Liver (tissue), 9 donors: ENCODE results near the gene SLC16A11. TPM values are rescaled to one million over a fixed set of nuclear protein-coding genes. Genes with fewer than 3 reads are reported as not detected.
A peak's percentile ranks its signal among the peaks of the same experiment; 100 is the strongest.
"Not testable (repeated sequence)": the region's sequence is repeated elsewhere in the genome, so short reads cannot be mapped to it uniquely, and the experiment has no call there.

Experiments used
- DNase-seq: peaks from one replicate; pipeline ENCODE4 v3.0.0-alpha.2; 2017; ENCODE audit warnings: low spot score
- H3K27ac ChIP-seq, 2 donors: one replicate each; pipeline ENCODE4 v1.7.0; 2013; ENCODE audit warnings: inconsistent platforms in 2 of 2, low read length in 2 of 2, control low read depth in 1 of 2, low read depth in 1 of 2, mild to moderate bottlenecking in 1 of 2
- H3K27me3 ChIP-seq, 4 donors: one replicate each; pipeline versions ENCODE4 v1.6.1 to v1.7.0; 2013; ENCODE audit warnings: low read length in 3 of 4, inconsistent platforms in 1 of 4, mild to moderate bottlenecking in 1 of 4, moderate library complexity in 1 of 4; ENCODE audit not compliant: control insufficient read depth in 4 of 4, insufficient read depth in 4 of 4
- H3K36me3 ChIP-seq, 4 donors: one replicate each; pipeline versions ENCODE4 v1.6.1 to v1.7.0; 2013; ENCODE audit warnings: low read length in 3 of 4, mild to moderate bottlenecking in 3 of 4, low read depth in 1 of 4, moderate library complexity in 1 of 4; ENCODE audit not compliant: control insufficient read depth in 4 of 4, insufficient read depth in 3 of 4
- H3K4me1 ChIP-seq, 4 donors: one replicate each; pipeline versions ENCODE4 v1.6.1 to v1.7.0; 2013; ENCODE audit warnings: low read length in 3 of 4, mild to moderate bottlenecking in 3 of 4, moderate library complexity in 1 of 4; ENCODE audit not compliant: control insufficient read depth in 4 of 4, insufficient read depth in 4 of 4
- H3K4me3 ChIP-seq, 3 donors: one replicate each; pipeline versions ENCODE4 v1.6.1 to v1.7.0; 2013; ENCODE audit warnings: low read length in 3 of 3, control low read depth in 1 of 3, low read depth in 1 of 3, mild to moderate bottlenecking in 1 of 3
- H3K9ac ChIP-seq, 2 donors: one replicate each; pipeline ENCODE4 v1.7.0; 2013; ENCODE audit warnings: low read length in 2 of 2, mild to moderate bottlenecking in 2 of 2, moderate library complexity in 2 of 2, control low read depth in 1 of 2, low read depth in 1 of 2
- H3K9me3 ChIP-seq, 4 donors: one replicate each; pipeline versions ENCODE4 v1.6.1 to v1.7.0; 2013; ENCODE audit warnings: low read length in 3 of 4; ENCODE audit not compliant: control insufficient read depth in 4 of 4
- EGR1 ChIP-seq, 2 donors: IDR thresholded peaks; 2 replicates each; pipeline ENCODE4 v1.6.1; 2016 to 2018; ENCODE audit warnings: antibody characterized with exemption in 2 of 2, low read depth in 2 of 2
- FOXA2 ChIP-seq: IDR thresholded peaks from 2 replicates; pipeline ENCODE4 v1.6.1; 2016; ENCODE audit warnings: antibody characterized with exemption
- HNF4A ChIP-seq, 2 donors: conservative IDR thresholded peaks; 2 replicates each; pipeline ENCODE4 v1.6.1; 2016; ENCODE audit warnings: antibody characterized with exemption in 2 of 2, mild to moderate bottlenecking in 2 of 2
- RXRA ChIP-seq, 2 donors: IDR thresholded peaks; 2 replicates each; pipeline ENCODE4 v1.6.1; 2017 to 2018; ENCODE audit warnings: antibody characterized with exemption in 2 of 2, mild to moderate bottlenecking in 1 of 2
- TAF1 ChIP-seq: conservative IDR thresholded peaks from 2 replicates; pipeline ENCODE4 v1.6.1; 2016; ENCODE audit warnings: antibody characterized with exemption, mild to moderate bottlenecking
- YY1 ChIP-seq: IDR thresholded peaks from 2 replicates; pipeline ENCODE4 v1.6.1; 2016; ENCODE audit warnings: antibody characterized with exemption, mild to moderate bottlenecking
- WGBS: extraction: QIAGEN DNeasy Blood & Tissue Kit; methylation state at CpG from one replicate; pipeline ENCODE4 v1.1.7; 2013; 5-methylcytosine and 5-hydroxymethylcytosine counted together
- polyA plus RNA-seq, 2 donors: library from polyadenylated mRNA; stranded (reverse) in 1 of 2; unstranded in 1 of 2; fragments of 200-250 nt in 1 of 2; fragments of >200 nt in 1 of 2; fragmentation: Nextera tagmentation in 1 of 2; extraction: Ambion mirVana in 1 of 2; gene quantifications; one replicate each; pipeline versions ENCODE4 v1.2.1 to v1.2.3, GENCODE V29; 2013 to 2015
- total RNA-seq, 2 donors: library from RNA; depleted of rRNA; stranded (reverse); fragments of >200 nt; gene quantifications; one replicate each; pipeline ENCODE4 v1.2.3, GENCODE V29; 2014
- TF ChIP-seq, protein P1 (sequence below): IDR thresholded peaks from 2 replicates; pipeline ENCODE4 v1.6.1; 2016; ENCODE audit warnings: antibody characterized with exemption, mild to moderate bottlenecking
- TF ChIP-seq, protein P2 (sequence below): IDR thresholded peaks from 2 replicates; pipeline ENCODE4 v1.6.1; 2016; ENCODE audit warnings: antibody characterized with exemption
- donor health status: healthy.
- donor health status: healthy.
- donor health status: healthy.
- donor health status: healthy.
- donor health status: healthy.

SLC16A11 gene, protein sequence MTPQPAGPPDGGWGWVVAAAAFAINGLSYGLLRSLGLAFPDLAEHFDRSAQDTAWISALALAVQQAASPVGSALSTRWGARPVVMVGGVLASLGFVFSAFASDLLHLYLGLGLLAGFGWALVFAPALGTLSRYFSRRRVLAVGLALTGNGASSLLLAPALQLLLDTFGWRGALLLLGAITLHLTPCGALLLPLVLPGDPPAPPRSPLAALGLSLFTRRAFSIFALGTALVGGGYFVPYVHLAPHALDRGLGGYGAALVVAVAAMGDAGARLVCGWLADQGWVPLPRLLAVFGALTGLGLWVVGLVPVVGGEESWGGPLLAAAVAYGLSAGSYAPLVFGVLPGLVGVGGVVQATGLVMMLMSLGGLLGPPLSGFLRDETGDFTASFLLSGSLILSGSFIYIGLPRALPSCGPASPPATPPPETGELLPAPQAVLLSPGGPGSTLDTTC
- total RNA-seq (1 to 10 TPM; 1.7 to 3.3 TPM), polyA plus RNA-seq (1 to 10 TPM; 3.0 to 8.2 TPM)

DNA sequence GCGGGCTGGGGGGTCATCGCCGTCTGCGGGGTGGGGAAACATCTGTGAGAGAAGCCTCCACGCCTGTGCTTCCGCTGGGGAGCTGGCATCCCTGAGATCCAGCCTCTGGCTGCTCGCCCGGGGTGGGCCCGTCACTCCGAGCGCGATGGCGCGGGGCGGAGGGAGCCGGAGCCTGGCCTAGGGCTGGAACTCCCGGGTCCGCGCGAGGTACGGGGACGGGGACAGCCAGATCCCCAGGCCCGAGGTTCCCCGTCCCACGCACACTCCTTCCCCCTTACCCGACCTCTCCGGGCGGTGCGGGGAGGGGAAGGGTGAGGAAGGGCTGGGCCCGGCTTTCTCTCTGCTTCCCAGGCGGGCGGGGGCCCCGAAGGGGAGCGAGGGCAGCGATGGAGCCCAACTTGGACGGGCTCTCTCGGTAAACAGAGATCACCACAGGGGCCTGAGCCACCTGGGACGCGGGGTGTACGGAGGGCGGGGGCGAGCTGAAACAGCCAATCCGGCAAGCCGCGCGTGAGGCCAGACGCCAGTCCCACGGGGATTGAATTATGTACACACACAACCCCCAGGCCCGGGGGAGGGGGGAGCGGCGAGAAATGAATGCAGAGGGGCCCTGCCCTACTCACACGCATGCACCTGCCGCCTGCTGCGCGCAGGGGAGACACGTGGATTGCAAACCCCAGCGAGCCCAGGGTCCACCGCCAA lies at the start of gene SLC16A11:
Gene SLC16A11, minus strand, starts transcription at position 596 of the 702 bp plus-strand sequence. Its CDS starts 579 bp downstream, at position 17.
- peak within 1 kb of the TSS; percentile 5 to 61 (median 21) for H3K4me3 ChIP-seq
- peak within 1 kb of the TSS; percentile 11 to 37 for H3K27ac ChIP-seq
- no peaks in the 10 kb centered on the region for H3K36me3 ChIP-seq
- peak within 1 kb of the TSS in 1 of 2 donors; percentile 37 for H3K9ac ChIP-seq
- peak; percentile 47 for DNase-seq
- no peaks in the 10 kb centered on the region for H3K27me3 ChIP-seq
- 4% methylated on average over 58 of the region's 58 CpGs for WGBS
- peaks cover 18 to 75% (median 46%) of the 10 kb centered on the region in 4 donors for H3K4me1 ChIP-seq
- no peaks in the 10 kb centered on the region for H3K9me3 ChIP-seq
- TF ChIP-seq, protein P1, sequence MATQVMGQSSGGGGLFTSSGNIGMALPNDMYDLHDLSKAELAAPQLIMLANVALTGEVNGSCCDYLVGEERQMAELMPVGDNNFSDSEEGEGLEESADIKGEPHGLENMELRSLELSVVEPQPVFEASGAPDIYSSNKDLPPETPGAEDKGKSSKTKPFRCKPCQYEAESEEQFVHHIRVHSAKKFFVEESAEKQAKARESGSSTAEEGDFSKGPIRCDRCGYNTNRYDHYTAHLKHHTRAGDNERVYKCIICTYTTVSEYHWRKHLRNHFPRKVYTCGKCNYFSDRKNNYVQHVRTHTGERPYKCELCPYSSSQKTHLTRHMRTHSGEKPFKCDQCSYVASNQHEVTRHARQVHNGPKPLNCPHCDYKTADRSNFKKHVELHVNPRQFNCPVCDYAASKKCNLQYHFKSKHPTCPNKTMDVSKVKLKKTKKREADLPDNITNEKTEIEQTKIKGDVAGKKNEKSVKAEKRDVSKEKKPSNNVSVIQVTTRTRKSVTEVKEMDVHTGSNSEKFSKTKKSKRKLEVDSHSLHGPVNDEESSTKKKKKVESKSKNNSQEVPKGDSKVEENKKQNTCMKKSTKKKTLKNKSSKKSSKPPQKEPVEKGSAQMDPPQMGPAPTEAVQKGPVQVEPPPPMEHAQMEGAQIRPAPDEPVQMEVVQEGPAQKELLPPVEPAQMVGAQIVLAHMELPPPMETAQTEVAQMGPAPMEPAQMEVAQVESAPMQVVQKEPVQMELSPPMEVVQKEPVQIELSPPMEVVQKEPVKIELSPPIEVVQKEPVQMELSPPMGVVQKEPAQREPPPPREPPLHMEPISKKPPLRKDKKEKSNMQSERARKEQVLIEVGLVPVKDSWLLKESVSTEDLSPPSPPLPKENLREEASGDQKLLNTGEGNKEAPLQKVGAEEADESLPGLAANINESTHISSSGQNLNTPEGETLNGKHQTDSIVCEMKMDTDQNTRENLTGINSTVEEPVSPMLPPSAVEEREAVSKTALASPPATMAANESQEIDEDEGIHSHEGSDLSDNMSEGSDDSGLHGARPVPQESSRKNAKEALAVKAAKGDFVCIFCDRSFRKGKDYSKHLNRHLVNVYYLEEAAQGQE, result peak; percentile 36
- TF ChIP-seq EGR1 (IDR thresholded peaks at IDR 0.05; ENCODE audit: low read depth in 2 of 2), result no peak
- peak in 1 of 2 donors; percentile 3 for TF ChIP-seq RXRA (IDR thresholded peaks at IDR 0.05)
- peak; percentile 19 for TF ChIP-seq YY1
- TF ChIP-seq FOXA2, result peak; percentile 37
- peak in 1 of 2 donors; percentile 15 for TF ChIP-seq HNF4A (conservative IDR thresholded peaks at IDR 0.05)
- TF ChIP-seq, protein P2, sequence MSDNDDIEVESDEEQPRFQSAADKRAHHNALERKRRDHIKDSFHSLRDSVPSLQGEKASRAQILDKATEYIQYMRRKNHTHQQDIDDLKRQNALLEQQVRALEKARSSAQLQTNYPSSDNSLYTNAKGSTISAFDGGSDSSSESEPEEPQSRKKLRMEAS, result peak; percentile 9
- no peak for TF ChIP-seq TAF1

DNA sequence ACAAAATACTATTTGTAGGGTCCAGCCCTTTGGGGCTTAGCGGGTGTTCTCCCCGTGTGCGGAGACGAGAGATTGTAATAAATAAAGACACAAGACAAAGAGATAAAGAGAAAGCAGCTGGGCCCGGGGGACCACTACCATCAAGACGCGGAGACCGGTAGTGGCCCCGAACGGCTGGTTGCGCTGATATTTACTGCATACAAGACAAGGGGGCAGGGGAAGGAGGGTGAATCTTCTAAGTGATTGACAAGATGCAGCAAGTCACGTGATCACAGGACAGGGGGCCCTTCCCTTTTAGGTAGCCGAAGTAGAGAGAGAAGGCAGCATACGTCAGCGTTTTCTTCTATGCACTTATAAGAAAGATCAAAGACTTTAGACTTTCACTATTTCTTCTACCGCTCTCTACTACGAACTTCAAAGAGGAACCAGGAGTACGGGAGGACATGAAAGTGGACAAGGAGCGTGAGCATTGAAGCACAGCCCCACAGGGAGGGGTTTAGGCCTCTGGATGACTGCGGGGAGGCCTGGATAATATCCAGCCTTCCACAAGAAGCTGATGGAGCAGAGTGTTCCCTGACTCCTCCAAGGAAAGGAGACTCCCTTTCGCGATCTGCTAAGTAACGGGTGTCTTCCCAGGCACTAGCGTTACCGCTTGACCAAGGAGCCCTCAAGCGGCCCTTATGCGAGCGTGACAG lies 47.6 kb upstream of the SLC16A11 start:
- not testable (repeated sequence) for H3K9me3 ChIP-seq, H3K4me3 ChIP-seq, H3K36me3 ChIP-seq, H3K9ac ChIP-seq, DNase-seq, H3K27ac ChIP-seq, H3K4me1 ChIP-seq, H3K27me3 ChIP-seq
- 83% methylated on average over 25 of the region's 28 CpGs for WGBS

DNA sequence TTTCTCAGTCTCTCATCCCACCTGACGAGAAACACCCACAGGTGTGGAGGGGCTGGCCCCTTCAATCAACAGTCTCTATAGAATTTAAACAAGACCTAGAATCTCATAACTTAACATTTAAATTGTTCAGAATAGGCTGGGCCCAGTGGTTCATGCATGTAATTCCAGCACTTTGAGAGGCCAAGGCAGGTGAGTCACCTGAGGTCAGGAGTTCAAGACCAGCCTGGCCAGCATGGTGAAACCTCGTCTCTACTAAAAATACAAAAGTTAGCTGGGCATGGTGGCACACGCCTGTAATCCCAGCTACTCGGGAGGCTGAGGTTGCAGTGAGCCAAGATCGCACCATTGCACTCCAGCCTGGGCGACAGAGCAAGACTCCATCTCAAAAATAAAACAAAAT lies 45.7 kb upstream of the SLC16A11 start:
- not testable (repeated sequence) for H3K36me3 ChIP-seq, H3K9ac ChIP-seq, H3K9me3 ChIP-seq, H3K27me3 ChIP-seq, DNase-seq, H3K4me1 ChIP-seq, H3K4me3 ChIP-seq, H3K27ac ChIP-seq
- WGBS, result 93% methylated on average over 6 of the region's 6 CpGs

DNA sequence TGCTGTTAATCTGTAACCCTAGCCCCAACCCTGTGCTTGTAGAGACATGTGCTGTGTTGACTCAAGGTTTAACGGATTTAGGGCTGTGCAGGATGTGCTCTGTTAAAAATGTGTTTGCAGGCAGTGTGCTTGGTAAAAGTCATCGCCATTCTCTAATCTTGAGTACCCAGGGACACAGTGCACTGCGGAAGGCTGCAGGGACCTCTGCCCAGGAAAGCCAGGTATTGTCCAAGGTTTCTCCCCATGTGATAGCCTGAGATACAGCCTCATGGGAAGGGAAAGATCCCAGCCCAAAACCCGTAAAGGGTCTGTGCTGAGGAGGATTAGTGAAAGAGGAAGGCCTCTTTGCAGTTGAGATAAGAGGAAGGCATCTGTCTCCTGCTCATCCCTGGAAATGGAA lies 44.5 kb upstream of the SLC16A11 start:
- H3K4me3 ChIP-seq, H3K9me3 ChIP-seq, H3K4me1 ChIP-seq, H3K9ac ChIP-seq, H3K36me3 ChIP-seq, DNase-seq, H3K27ac ChIP-seq, H3K27me3 ChIP-seq: not testable (repeated sequence)
- 69% methylated on average over 4 of the region's 4 CpGs for WGBS
